ENCODE results near the gene MATN3. TPM values are rescaled to one million over a fixed set of nuclear protein-coding genes. Genes with fewer than 3 reads are reported as not detected.
A peak's percentile ranks its signal among the peaks of the same experiment; 100 is the strongest.

Gene MATN3
- total RNA-seq, 1 experiment from 2014 or later: 3.0 TPM

GRCh38 chr2:20008703-20009102 lies 3.8 kb downstream of the MATN3 start:
- DNase-seq (ENCODE audit: extremely low read depth, low read depth): peak; percentile 48

- no peak for DNase-seq (ENCODE audit: extremely low read depth, low read depth)
These were observed 6.5 kb downstream of the MATN3 start for GRCh38 chr2:20005891-20006470.

GRCh38 chr2:20005067-20005627 lies 7.3 kb downstream of the MATN3 start:
- no peak for DNase-seq (ENCODE audit: extremely low read depth, low read depth)

- DNase-seq (ENCODE audit: extremely low read depth, low read depth): no peak
These were observed 11.1 kb downstream of the MATN3 start for GRCh38 chr2:20001361-20001863.

GRCh38 chr2:19993731-19994130 lies 18.7 kb downstream of the MATN3 start:
- no peak for DNase-seq (ENCODE audit: extremely low read depth, low read depth)

- DNase-seq (ENCODE audit: extremely low read depth, low read depth): no peak
These were observed 20.6 kb downstream of the MATN3 start for GRCh38 chr2:19991895-19992294.

- DNase-seq (ENCODE audit: extremely low read depth, low read depth): no peak
These were observed 22.1 kb downstream of the MATN3 start for GRCh38 chr2:19990416-19990728.

- peak; percentile 88 for DNase-seq (ENCODE audit: extremely low read depth, low read depth)
These were observed 22.6 kb downstream of the MATN3 start, which contains the start of gene WDR35 for GRCh38 chr2:19989667-19990415. WDR35 (minus strand) TSS chr2:19990105; CDS start chr2:19990015, 90 bp downstream.

- DNase-seq (ENCODE audit: extremely low read depth, low read depth): peak; percentile 4
These were observed 23.2 kb downstream of the MATN3 start for GRCh38 chr2:19989342-19989666.

- DNase-seq (ENCODE audit: extremely low read depth, low read depth): no peak
These were observed 23.9 kb downstream of the MATN3 start for GRCh38 chr2:19988600-19988999.

GRCh38 chr2:19987936-19988335 lies 24.5 kb downstream of the MATN3 start:
- no peak for DNase-seq (ENCODE audit: extremely low read depth, low read depth)

- no peak for DNase-seq (ENCODE audit: extremely low read depth, low read depth)
These were observed 30.2 kb downstream of the MATN3 start for GRCh38 chr2:19982268-19982667.

GRCh38 chr2:19979932-19980331 lies 32.5 kb downstream of the MATN3 start:
- no peak for DNase-seq (ENCODE audit: extremely low read depth, low read depth)

- no peak for DNase-seq (ENCODE audit: extremely low read depth, low read depth)
These were observed 39.0 kb downstream of the MATN3 start for GRCh38 chr2:19973466-19973865.

- DNase-seq (ENCODE audit: extremely low read depth, low read depth): no peak
These were observed 40.8 kb downstream of the MATN3 start for GRCh38 chr2:19971691-19972090.

- no peak for DNase-seq (ENCODE audit: extremely low read depth, low read depth)
These were observed 49.1 kb downstream of the MATN3 start for GRCh38 chr2:19963386-19963785.

GRCh38 chr2:19955544-19956422 lies 56.7 kb downstream of the MATN3 start:
- DNase-seq (ENCODE audit: extremely low read depth, low read depth): peak; percentile 80

GRCh38 chr2:19949071-19949470 lies 63.4 kb downstream of the MATN3 start:
- no peak for DNase-seq (ENCODE audit: extremely low read depth, low read depth)

- DNase-seq (ENCODE audit: extremely low read depth, low read depth): no peak
These were observed 65.1 kb downstream of the MATN3 start for GRCh38 chr2:19947184-19947940.

GRCh38 chr2:19944205-19944845 lies 68.1 kb downstream of the MATN3 start:
- no peak for DNase-seq (ENCODE audit: extremely low read depth, low read depth)
